GM18909 (cell line): Measurements from ENCODE around the gene TOM1L2.
"Not testable (repeated sequence)": the region's sequence is repeated elsewhere in the genome, so short reads cannot be mapped to it uniquely, and the experiment has no call there.

Experiments
- ATAC-seq: cut with Tn5 transposase; IDR thresholded peaks from one replicate; pipeline ENCODE4 v1.9.1; 2021; ENCODE audit warnings: mild to moderate bottlenecking; ENCODE audit not compliant: unreplicated experiment, poor library complexity

Gene TOM1L2

DNA sequence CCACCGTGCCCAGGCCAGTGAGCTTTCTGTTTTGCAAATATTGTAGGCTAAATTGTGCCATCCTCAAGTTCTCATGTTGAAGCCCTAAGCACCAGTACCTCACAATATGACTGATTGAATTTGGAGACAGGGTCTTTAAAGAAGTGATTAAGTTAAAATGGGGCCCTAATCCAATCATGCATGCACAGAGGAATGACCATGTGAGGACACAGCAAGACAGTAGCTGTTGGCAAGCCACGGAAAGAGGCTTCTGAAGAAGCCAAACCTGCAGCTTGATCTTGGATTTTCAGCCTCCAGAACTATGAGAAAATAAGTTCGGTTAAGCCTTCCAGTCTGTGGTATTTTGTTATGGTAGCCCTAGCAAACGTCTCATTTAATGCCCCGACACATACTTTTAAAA, 24.9 kb downstream of the TOM1L2 start:
- no peak for ATAC-seq

DNA sequence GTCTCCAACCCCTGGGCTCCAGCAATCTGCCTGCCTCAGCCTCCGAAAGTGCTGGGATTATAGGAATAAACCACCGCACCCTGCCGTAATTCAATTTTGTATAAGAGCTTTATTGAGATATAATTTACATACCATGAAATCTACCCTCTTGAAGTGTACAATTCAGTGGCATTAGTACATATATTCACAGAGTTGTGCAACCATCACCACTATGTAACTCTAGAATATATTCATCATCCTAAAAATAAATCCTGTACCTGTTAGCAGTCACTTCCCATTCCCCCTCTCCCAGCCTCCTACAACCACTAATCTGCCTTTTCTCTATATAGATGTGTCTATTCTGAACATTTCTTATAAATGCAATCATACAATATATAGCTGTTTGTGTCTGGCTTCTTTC, 26.1 kb downstream of the TOM1L2 start:
- ATAC-seq: no peak

DNA sequence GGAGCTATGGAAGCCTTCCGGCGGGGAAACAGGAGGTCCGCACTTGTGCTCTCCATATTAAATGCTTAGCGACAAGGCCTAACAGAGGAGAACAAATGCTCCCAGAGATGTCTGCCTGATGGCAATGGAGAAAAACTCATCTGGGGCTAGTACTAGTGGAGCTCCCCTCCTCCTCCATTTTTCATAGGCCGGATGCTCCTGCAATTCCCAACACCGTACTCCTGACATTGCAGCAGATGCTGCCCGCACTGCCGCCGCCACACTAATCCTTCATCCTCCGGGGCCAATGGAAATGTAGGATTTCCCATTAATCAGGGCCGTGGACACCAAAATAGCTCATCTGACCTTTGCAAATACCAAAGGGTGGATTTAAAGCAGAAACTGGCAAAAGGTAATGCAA, 27.5 kb downstream of the TOM1L2 start:
- no peak for ATAC-seq

- ATAC-seq: no peak
These were observed 28.0 kb downstream of the TOM1L2 start for GRCh38 chr17:17944242-17944641.

GRCh38 chr17:17943281-17943984, 28.8 kb downstream of the TOM1L2 start:
- no peak for ATAC-seq

DNA sequence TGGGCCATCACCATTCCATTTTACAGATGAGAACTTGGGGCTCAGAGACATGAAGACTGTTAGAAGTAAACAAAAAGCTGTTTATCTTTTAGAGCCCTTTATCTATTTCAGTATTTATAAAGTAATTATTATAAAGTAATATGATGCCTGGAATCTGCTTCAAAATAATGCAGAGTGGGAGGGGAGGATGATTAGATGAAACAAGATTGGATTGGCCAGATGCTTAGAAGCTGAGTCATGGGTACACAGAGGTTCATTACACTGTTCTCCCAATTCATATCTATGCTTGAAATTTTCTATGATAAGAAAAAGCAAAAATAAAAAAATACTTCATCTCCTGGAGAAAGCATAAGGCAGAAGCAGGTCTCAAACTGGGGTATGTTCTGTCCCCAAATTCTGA, 29.4 kb downstream of the TOM1L2 start:
- ATAC-seq: no peak

DNA sequence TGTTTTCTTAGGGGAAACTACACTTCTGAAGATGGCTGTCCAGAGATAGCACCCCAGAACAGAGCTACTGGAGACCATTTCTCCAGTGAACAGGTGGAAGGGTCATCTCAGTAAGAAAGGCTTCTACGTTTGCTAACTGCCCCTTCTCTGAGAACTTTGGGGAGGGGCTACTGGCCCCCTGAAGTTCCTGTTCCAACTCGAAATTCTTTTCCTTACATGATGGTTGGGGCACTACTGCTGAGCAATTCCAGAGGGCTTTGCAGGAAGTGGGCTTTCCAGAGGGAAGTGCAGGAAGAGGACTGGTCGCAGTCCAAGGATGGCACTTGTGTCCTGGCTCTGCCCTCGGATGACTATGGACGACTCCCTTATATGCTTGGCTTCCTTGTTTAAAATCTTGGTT, 31.2 kb downstream of the TOM1L2 start:
- ATAC-seq: no peak

- ATAC-seq: no peak
These were observed 31.7 kb downstream of the TOM1L2 start for GRCh38 chr17:17940441-17940911.

GRCh38 chr17:17939941-17940340, 32.3 kb downstream of the TOM1L2 start:
- ATAC-seq: not testable (repeated sequence)

DNA sequence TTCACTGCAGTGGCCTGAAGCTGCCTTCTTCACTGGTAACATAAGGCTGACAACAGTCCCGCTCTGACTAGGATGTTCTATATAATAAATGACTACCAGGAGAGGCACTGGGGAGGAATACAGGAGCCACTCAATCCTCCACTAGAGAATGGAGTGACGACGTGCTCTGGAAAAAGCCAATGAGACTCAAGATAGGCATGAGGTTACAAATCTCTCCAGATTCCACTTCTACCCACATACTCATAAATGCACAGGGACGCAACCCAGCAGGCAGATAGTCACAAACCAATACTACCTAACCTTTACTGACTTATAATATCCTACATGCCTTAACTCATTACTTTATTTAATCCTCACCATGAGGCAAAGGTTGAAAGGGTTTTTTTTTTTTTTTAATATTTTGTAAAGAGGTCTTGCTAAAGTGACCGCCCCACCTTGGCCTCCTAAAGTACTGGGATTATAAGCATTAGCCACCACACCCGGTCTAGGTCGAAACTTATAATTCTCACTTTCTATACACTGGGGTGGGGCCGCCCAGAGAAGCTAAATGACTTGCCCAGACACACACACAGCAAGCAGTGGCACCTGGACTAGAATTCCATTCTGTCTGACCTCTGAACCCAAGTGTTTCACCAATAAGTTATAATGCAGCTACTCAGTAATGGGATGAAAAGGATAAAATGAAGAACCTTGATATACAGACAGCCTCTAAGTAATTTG, 33.7 kb downstream of the TOM1L2 start:
- ATAC-seq: no peak

GRCh38 chr17:17937958-17938357, 34.2 kb downstream of the TOM1L2 start:
- ATAC-seq: no peak

DNA sequence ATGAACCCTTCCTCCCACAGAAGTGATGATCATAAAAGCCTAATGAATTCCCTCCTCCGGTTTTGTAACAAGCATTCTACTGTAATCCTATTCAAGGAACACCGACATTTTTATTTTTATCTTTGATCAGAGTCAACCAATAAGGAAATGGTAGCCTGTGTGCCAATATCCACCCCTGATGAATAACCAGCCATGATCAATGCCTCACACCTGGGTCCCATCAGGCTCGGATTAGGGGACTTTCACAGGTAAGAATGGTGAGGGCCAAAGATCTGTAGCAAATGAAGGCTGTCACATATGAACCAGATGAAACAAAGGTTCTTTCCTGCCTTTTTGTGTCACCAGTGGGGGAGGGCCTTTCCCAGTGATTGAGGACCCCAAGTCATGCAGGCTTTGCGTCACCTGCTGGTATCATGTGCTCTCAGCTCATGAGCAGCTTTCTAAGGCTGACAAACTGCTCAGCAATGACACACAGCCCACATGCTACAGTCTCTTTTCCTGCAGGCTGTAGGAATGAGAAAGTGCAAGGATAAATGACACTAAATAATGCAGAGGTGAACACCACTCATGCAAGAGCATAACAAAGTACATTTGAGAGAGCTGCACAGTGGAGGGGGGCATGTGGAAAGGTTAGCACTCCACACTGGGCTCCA, 34.9 kb downstream of the TOM1L2 start:
- ATAC-seq: no peak

DNA sequence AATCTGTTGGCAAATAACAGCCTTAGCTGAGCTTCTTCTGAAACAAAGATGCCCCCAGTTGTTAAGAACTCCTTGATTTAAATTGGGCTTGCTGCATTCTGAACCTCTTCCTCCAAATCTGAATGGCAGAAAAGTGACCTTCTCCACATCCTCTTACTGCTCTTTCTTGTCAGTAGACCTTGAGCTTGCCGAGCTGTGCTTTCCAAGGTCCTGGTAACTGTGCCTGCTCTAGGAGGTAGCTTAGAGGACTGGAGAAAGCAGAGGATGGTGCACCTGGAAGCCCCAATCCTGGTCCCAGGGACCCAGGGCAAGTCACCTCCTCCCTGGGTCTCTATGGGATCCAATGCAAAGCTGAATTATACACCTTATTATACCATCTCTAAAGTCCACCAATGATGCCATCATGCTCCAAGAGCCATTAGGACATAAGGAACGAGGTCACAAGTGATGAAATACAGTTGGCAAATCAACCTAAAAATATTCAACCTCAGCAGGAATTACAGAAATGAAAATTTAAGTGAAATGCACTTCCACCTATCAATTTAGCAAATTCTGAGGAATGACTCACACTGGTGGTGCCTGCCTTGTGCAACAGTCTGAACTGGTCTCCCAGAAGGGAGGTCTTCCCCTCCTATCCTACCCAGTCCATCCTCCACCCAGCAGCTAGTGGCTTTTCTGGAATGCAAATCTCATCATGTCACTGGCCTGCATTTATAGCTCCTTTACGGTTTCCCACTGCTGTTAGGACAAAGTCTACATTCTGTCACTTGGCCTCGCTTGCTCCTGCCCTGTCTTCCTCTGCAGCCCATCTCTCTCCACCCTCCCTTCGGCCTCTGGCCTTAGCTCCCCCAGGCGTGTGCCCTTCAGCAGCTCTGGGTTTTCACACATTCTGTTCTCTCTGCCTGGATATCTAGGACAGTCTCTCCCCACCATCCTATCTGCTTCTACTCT, 36.6 kb downstream of the TOM1L2 start:
- no peak for ATAC-seq

DNA sequence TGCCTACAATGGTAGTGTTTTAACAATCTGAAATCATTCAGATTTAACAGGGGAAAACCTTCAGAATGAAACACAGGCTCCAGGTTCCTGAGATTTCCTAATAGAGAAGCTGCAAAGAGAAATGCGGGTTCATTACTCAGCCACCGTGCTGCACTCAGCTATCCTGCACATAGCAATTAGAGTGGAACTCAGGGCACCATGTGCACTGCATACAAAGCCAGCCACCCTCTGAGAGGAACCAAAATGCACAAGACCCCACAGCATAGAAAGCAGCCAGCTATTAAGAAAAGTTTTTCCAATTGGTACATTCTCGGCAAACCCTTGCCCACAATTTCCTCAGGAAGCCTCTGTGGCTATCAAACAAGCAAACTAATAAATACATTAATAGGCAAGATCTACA, 37.4 kb downstream of the TOM1L2 start:
- no peak for ATAC-seq

DNA sequence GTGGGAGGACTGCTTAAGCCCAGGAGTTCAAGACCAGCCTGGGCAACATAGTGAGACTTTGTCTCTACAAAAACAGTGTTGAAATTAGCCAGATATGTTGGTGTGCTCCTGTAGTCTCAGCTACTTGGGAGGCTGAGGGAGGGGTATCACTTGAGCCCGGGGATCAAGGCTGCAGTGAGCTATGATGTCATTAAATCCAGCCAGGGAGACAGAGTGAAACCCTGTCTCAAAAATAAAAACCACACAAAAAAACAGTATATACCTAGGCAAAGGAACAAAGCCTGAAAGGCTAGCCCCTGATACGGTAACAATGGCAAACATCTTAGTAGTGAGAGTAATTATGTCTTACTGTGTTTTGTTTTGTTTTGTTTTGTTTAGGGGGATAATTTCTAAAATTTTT, 38.0 kb downstream of the TOM1L2 start:
- no peak for ATAC-seq

- ATAC-seq: no peak
These were observed 38.4 kb downstream of the TOM1L2 start for GRCh38 chr17:17933775-17934174.

- no peak for ATAC-seq
These were observed 41.0 kb downstream of the TOM1L2 start for GRCh38 chr17:17931159-17931558.

DNA sequence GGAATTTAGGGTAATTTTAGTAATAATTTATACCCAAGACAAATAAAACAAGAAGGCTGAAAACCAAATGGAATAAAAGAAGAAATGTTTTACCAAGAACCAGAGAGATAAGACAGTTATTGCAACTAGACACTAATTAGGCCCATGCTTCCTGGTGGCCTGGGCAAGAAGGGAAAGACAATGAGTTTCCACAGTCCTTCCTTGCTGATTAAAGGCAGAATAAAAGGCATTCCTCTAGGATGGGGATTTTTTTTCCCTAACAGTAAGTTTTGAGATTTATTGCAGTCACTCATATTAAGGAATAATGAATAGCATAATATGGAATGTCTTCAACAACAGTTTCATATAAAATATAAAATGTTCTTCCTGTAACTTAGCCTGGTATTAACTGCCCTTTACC, 41.5 kb downstream of the TOM1L2 start:
- ATAC-seq: no peak

- no peak for ATAC-seq
These were observed 42.4 kb downstream of the TOM1L2 start for GRCh38 chr17:17929655-17930380.
